HG03045 (cell line): ENCODE data around the gene SMIM21.

ENCODE experiments used
- ATAC-seq: cut with Tn5 transposase; IDR thresholded peaks from one replicate; pipeline ENCODE4 v1.9.1; 2021; ENCODE audit warnings: mild to moderate bottlenecking, moderate library complexity; ENCODE audit not compliant: unreplicated experiment

Gene SMIM21

GRCh38 chr18:75428490-75428889 lies 987 bp upstream of the SMIM21 start:
- no peak for ATAC-seq

GRCh38 chr18:75422341-75422910 lies 5.1 kb downstream of the SMIM21 start:
- ATAC-seq = no peak

- no peak for ATAC-seq
These were observed 5.8 kb downstream of the SMIM21 start for GRCh38 chr18:75421656-75422055.

GRCh38 chr18:75418293-75419005 lies 9.1 kb downstream of the SMIM21 start:
- no peak for ATAC-seq

GRCh38 chr18:75410611-75411010 lies 16.9 kb downstream of the SMIM21 start:
- no peak for ATAC-seq

- no peak for ATAC-seq
These were observed 17.7 kb downstream of the SMIM21 start for GRCh38 chr18:75409806-75410205.

GRCh38 chr18:75408554-75409506 lies 18.7 kb downstream of the SMIM21 start:
- no peak for ATAC-seq

GRCh38 chr18:75407468-75408437 lies 19.8 kb downstream of the SMIM21 start:
- no peak for ATAC-seq

- no peak for ATAC-seq
These were observed 20.7 kb downstream of the SMIM21 start for GRCh38 chr18:75406491-75407445.

GRCh38 chr18:75405351-75405750 lies 22.2 kb downstream of the SMIM21 start:
- no peak for ATAC-seq

GRCh38 chr18:75400366-75400765 lies 27.1 kb downstream of the SMIM21 start:
- ATAC-seq = no peak

- no peak for ATAC-seq
These were observed 32.4 kb downstream of the SMIM21 start for GRCh38 chr18:75395137-75395536.

GRCh38 chr18:75393721-75394120 lies 33.8 kb downstream of the SMIM21 start:
- no peak for ATAC-seq

GRCh38 chr18:75392226-75392578 lies 35.3 kb downstream of the SMIM21 start:
- ATAC-seq = no peak

GRCh38 chr18:75391279-75392225 lies 36.0 kb downstream of the SMIM21 start:
- ATAC-seq = no peak

- ATAC-seq = no peak
These were observed 36.6 kb downstream of the SMIM21 start for GRCh38 chr18:75390854-75391253.

- ATAC-seq = no peak
These were observed 43.4 kb downstream of the SMIM21 start for GRCh38 chr18:75384144-75384543.
